ENCODE measurements around the gene DYSF.

DYSF gene

GRCh38 chr2:71554028-71554705, 100.8 kb downstream of the DYSF start:
- Histone ChIP-seq H3F3A (ENCODE audit: low read depth) (no peaks in the 10 kb centered on the region), H3K9me3 (ENCODE audit: insufficient read depth, low read depth, low read length) (no peaks in the 10 kb centered on the region), H3K4me1 (ENCODE audit: insufficient read depth, low read length, poor library complexity, severe bottlenecking) (no peaks in the 10 kb centered on the region), H4K20me1 (ENCODE audit: insufficient read depth, low read length, poor library complexity, severe bottlenecking) (no peaks in the 10 kb centered on the region), H3K4me2 (ENCODE audit: low read depth, low read length, poor library complexity, severe bottlenecking) (no peak overlapping the region), H3K9me2 (replicated peaks; ENCODE audit: low read depth, low read length) (no peaks in the 10 kb centered on the region), H3K79me2 (ENCODE audit: insufficient read depth, low read length) (no peaks in the 10 kb centered on the region), H3K27me3 (ENCODE audit: insufficient read depth, low read length, poor library complexity, severe bottlenecking) (no peaks in the 10 kb centered on the region), H3K4me3 (ENCODE audit: low read length, poor library complexity, severe bottlenecking) (no peak overlapping the region), H2AFZ (ENCODE audit: low read length) (no peak overlapping the region), H3K36me3 (ENCODE audit: insufficient read depth, low read length) (no peaks in the 10 kb centered on the region), H3K9ac (ENCODE audit: low read depth, low read length, poor library complexity, severe bottlenecking) (no peak overlapping the region)
- TF ChIP-seq CTCF (conservative IDR thresholded peaks at IDR 0.05; ENCODE audit: low read length) (no peak), EZH2phosphoT487 (IDR thresholded peaks at IDR 0.05; ENCODE audit: borderline replicate concordance) (no peak)

- Histone ChIP-seq H3K9me3 (ENCODE audit: insufficient read depth, low read depth, low read length) (no peaks in the 10 kb centered on the region), H3F3A (ENCODE audit: low read depth) (no peaks in the 10 kb centered on the region), H3K4me3 (ENCODE audit: low read length, poor library complexity, severe bottlenecking) (no peak overlapping the region), H4K20me1 (ENCODE audit: insufficient read depth, low read length, poor library complexity, severe bottlenecking) (no peaks in the 10 kb centered on the region), H2AFZ (ENCODE audit: low read length) (no peak overlapping the region), H3K4me2 (ENCODE audit: low read depth, low read length, poor library complexity, severe bottlenecking) (no peak overlapping the region), H3K9ac (ENCODE audit: low read depth, low read length, poor library complexity, severe bottlenecking) (no peak overlapping the region), H3K79me2 (ENCODE audit: insufficient read depth, low read length) (no peaks in the 10 kb centered on the region), H3K4me1 (ENCODE audit: insufficient read depth, low read length, poor library complexity, severe bottlenecking) (no peaks in the 10 kb centered on the region), H3K9me2 (replicated peaks; ENCODE audit: low read depth, low read length) (no peaks in the 10 kb centered on the region), H3K27me3 (ENCODE audit: insufficient read depth, low read length, poor library complexity, severe bottlenecking) (no peaks in the 10 kb centered on the region), H3K36me3 (ENCODE audit: insufficient read depth, low read length) (no peaks in the 10 kb centered on the region)
- TF ChIP-seq CTCF (conservative IDR thresholded peaks at IDR 0.05; ENCODE audit: low read length): no peak
- TF ChIP-seq EZH2phosphoT487 (IDR thresholded peaks at IDR 0.05; ENCODE audit: borderline replicate concordance): no peak
Measured at GRCh38 chr2:71554706-71555056, 101.3 kb downstream of the DYSF start.

GRCh38 chr2:71555798-71556454, 102.6 kb downstream of the DYSF start:
- H3K9me2 ChIP-seq (replicated peaks; ENCODE audit: low read depth, low read length): no peaks in the 10 kb centered on the region
- H3K4me3 ChIP-seq (ENCODE audit: low read length, poor library complexity, severe bottlenecking): no peak overlapping the region
- no peaks in the 10 kb centered on the region for H4K20me1 ChIP-seq (ENCODE audit: insufficient read depth, low read length, poor library complexity, severe bottlenecking)
- no peaks in the 10 kb centered on the region for H3F3A ChIP-seq (ENCODE audit: low read depth)
- no peak overlapping the region for H3K4me2 ChIP-seq (ENCODE audit: low read depth, low read length, poor library complexity, severe bottlenecking)
- H2AFZ ChIP-seq (ENCODE audit: low read length): no peak overlapping the region
- no peaks in the 10 kb centered on the region for H3K79me2 ChIP-seq (ENCODE audit: insufficient read depth, low read length)
- H3K27me3 ChIP-seq (ENCODE audit: insufficient read depth, low read length, poor library complexity, severe bottlenecking): no peaks in the 10 kb centered on the region
- no peaks in the 10 kb centered on the region for H3K4me1 ChIP-seq (ENCODE audit: insufficient read depth, low read length, poor library complexity, severe bottlenecking)
- no peaks in the 10 kb centered on the region for H3K9me3 ChIP-seq (ENCODE audit: insufficient read depth, low read depth, low read length)
- no peaks in the 10 kb centered on the region for H3K36me3 ChIP-seq (ENCODE audit: insufficient read depth, low read length)
- no peak overlapping the region for H3K9ac ChIP-seq (ENCODE audit: low read depth, low read length, poor library complexity, severe bottlenecking)
- TF ChIP-seq CTCF (conservative IDR thresholded peaks at IDR 0.05; ENCODE audit: low read length): no peak
- TF ChIP-seq EZH2phosphoT487 (IDR thresholded peaks at IDR 0.05; ENCODE audit: borderline replicate concordance): no peak
